Posterior vena cava (tissue), 2 donors: Measurements from ENCODE around the gene E2F2. TPM values are rescaled to one million over a fixed set of nuclear protein-coding genes. Genes with fewer than 3 reads are reported as not detected.
"Not testable (repeated sequence)": the region's sequence is repeated elsewhere in the genome, so short reads cannot be mapped to it uniquely, and the experiment has no call there.

Source experiments
- DNase-seq: peaks from one replicate; pipeline ENCODE4 v3.0.0-alpha.2; 2020; ENCODE audit warnings: low spot score
- intact Hi-C, 2 donors: fragments of 100-400 bp; cut with DNase I; formaldehyde crosslinking; loops; one replicate each; pipeline versions ENCODE4 v1.14.1 to v1.14.2; 2022 to 2023
- total RNA-seq, 2 donors: library from RNA; stranded (reverse); fragmentation: NEBNext Ultra II Directional; extraction: Animal tissue kit (Norgen Biotek cat#: 25700); gene quantifications; one replicate each; pipeline ENCODE4 v1.2.1, GENCODE V29; 2021
- donor health status: DM: yes; HTN: yes; CAD: no.
- donor health status: DM: yes; HTN: yes; CAD: no.

The E2F2 gene
- total RNA-seq, 2 donors from 2014 or later = 0.24 to 0.46 TPM

- intact Hi-C loops = loop anchor here in 1 of 2 donors (5.0 kb wide), 1 partner anchor 34 kb away; the partner anchor contains the start of gene E2F2
- DNase-seq = no peak
These were observed 33.1 kb downstream of the E2F2 start for GRCh38 chr1:23497777-23498439.

DNA sequence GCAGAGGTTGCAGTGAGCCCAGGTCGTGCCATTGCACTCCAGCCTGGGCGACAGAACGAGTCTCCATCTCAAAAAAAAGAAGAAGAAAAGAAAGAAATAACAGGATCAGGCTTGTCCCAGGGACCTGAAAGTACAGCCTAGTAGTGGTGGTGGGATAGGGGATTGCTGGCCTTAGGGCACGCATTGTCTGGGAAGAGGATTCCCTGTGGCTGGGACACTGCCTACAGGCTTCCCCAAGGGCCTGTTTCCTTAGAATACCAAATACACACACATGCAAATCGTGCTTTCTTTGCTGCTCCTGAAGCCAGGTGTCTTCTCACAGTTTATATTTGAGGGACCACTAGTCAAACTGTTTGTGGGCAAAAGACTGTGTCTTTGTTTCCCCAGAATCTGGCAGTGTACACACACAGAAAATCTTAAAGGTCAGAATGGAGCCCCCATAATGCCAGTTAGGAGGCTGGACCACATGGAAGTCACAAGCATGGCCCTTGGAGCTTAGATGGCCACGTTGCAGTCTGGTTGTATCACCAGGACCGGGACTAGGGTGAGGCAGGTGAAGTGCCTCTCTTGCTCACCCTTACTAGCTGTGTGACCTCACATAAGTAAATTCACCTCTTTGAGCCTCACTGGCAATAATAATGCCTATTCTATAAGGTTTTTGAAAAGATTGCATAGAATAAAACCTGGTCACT is 34.4 kb downstream of the E2F2 start:
- intact Hi-C loops = loop anchor here in 1 of 2 donors (5.0 kb wide), 1 partner anchor 36 kb away; the partner anchor contains the start of gene E2F2
- DNase-seq = no peak

DNA sequence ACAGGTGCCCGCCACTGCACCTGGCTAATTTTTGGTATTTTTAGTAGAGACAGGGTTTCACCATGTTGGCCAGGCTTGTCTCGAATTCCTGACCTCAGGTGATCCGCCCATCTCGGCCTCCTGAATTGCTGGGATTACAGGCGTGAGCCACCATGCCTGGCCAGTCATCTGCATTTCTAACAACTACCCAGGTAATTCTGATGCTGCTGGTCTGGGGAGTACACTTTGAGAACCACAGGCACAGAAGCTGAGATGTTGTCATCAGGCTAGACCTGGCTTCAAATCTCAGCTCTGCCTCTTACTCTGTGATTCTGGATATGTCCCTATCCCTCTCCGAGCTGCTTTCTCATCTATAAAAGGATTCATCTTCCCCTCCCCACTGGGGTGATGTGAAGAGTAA is 36.2 kb downstream of the E2F2 start:
- intact Hi-C loops = loop anchor here in 1 of 2 donors (5.0 kb wide), 1 partner anchor 37 kb away; the partner anchor contains the start of gene E2F2
- not testable (repeated sequence) for DNase-seq

DNA sequence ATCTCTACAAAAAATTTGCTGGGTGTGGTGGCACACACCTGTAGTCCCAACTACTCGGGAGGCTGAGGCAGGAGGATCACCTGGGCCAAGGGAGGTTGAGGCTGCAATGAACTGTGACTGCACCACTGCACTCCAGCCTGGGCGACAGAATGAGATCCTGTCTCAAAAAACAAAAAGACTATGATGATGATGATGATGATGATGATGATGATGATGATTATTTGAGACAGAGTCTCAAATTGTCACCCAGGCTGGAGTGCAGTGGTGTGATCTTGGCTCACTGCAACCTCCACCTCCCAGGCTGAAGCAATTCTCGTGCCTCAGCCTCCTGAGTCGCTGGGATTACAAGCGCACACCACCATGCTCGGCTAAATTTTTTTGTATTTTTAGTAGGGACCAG is 38.3 kb downstream of the E2F2 start:
- DNase-seq, intact Hi-C loops: not testable (repeated sequence)

- no peak for DNase-seq
- intact Hi-C loops = no loop called here
These were observed 38.8 kb downstream of the E2F2 start for GRCh38 chr1:23492132-23492720.

GRCh38 chr1:23489842-23490241 is 41.2 kb downstream of the E2F2 start:
- intact Hi-C loops = no loop called here
- no peak for DNase-seq

- intact Hi-C loops = no loop called here
- no peak for DNase-seq
These were observed 46.1 kb downstream of the E2F2 start for GRCh38 chr1:23485002-23485332.

DNA sequence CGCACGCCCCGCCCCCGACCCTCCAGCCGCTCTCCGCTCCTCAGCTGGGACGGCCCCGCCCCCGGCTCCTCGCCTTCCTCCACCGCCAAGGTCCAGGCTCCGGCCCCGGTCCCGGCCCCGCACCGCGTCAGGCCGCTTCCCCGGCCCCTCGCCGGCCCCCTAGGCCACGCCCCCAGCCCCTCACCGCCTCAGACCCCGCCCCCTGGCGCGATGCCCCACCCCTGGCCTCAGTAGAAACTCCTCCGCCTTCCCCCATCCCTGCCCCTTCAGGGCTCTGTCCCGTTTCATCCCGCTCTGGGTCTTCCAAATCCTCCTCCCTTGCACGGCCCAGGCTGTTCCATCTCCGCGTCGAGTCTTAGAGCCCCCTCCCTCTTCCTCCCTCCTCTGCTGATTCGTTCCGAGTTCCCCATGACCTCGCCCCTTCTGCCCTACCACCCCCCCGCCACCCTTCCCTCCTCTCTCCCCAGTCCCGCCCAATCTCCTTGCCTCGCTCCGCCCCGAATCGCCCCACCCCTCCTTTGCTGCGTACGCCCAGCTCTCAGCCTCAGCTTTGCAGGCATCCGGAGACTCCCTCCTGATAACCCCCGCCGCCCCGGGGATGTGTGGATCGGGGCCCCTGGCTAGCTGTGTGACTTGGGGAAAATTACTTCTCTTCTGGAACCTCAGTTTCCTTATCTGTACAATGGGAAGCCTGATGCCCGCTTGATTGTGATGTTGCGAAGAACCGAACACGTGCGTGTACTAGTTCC is 46.6 kb downstream of the E2F2 start:
- DNase-seq = peak; percentile 97
- intact Hi-C loops = no loop called here

DNA sequence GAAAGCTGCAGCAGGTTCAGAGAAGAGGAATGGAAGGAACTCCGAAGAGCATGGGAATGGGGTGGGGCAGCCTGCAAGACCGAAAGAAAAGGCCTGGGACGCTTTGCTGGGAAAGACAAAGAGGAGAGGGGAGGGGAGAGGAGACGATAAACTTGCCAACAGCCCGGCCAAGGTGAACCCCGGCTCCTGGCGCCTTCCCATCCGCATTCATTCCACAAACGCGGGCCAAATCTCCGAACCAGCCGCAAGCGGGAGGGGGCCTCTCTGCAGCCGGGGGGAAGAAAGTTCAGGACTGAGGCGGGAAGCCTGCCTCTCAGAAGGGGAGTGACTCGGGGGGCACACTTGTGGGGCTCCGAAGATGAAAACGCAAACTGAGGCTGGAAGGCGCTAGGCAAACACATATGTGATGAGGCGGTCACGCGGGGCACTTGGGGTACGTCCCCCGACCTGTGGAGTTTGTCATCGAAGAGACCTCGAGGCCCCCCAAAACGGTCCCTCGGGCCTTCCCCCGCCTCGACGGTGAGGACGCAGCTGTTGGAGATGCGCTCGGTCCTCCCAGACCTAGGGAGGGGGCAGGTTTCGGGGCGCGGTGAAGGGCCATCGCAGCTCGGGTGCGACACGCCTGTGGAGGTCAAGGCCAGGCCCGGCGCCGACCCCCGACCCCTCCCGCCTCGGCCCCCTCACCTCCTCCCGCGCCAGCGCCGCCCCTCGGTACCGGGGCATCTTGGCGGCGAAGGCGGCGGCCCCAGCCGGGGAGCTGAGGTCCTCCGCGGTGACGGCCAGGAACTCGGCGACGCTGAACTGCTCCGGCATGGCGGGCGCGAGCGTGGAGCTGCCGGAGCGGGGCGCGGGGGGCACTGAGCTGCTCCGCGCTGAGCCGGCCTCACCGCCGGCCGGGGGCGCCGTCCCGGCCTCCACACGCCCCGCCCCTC is 47.4 kb downstream of the E2F2 start, which contains the start of gene ASAP3:
Gene ASAP3, minus strand, starts transcription at position 859 of the 932 bp plus-strand sequence. Its CDS starts 46 bp downstream, at position 813.
- no peak for DNase-seq
- intact Hi-C loops = no loop called here

DNA sequence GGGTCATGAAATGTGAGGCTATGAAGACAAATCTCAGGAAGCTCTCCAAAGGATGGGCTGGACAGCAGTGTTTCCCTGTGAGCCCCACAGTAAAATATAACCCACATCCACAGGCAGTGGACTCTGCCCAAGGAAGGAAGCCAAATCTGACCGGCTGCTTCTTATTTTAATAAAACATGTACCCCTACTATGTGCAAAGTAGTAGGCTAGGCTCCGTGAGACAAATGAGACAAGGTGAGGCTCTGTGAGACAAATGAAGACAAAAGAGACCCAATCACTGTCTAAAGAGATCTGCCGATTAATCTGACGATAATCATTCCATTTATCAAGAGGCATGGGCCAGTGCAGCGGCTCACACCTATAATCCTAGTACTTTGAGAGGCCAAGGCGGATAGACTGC is 49.1 kb downstream of the E2F2 start:
- no peak for DNase-seq
- intact Hi-C loops = no loop called here

DNA sequence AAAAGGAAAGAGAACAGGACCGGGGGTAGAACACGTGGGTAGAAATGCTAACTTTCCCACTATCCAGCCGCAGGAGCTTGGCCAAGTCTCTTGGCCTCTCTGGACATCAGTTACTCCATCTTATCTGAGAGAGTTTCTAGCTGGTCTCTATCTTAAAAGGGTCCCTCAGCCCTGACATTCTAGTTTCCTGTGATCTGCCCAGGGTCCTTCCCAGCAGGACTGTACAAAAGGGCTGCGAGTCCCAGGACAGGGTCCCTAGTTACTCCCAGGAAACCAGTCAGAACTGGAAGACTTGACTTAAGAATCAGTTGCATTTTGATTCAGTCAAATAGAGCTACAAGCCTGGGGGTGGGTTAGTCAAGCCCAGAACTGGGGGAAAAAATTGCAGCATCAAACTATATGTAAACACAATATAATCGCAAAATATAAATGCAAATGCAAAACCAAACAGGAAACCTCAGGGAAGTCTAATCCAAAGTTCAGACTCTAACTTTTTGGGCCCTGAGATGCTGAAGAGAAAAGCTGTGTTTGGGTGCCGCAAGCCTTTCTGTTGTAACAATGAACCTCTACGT is 49.9 kb downstream of the E2F2 start:
- intact Hi-C loops = no loop called here
- no peak for DNase-seq

DNA sequence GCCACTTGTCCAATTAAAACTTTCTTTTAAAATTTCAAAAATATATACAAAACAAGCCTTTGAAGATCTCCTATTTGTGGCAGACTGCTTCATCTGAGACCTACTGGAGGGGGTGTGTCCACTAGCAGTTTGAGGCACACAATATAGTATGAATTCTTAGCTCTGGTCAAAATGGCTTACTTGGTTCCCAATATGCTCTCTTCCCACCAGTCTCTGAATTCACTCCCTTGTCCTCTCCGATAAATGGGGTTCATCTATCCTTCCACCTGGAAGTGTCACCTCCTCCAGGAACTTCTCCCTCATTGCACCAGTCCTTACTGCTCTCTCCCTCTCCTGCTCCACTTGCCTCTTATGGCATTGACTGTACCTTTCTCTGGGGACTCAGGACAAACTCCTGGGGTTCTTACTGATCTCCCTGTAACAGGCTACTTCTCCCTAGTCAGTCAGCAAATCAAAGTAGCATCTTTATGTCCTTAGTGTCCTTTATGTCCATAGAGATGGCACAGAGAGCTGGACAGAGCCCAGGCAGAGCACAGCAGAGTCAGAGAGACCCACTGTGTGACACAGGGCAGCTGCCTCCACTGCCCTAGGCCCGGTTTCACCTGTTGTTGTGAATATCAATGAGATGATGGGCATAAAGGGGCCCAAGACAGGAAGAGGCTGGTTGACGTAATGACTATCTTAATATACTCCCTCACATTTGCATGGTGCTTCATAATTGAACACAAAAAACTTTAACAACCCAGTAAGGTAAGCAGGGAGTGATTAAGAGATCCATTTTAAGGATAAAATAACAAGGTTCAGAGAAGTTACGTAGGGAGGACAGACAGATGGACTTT is 50.6 kb downstream of the E2F2 start:
- intact Hi-C loops = no loop called here
- DNase-seq = no peak

DNA sequence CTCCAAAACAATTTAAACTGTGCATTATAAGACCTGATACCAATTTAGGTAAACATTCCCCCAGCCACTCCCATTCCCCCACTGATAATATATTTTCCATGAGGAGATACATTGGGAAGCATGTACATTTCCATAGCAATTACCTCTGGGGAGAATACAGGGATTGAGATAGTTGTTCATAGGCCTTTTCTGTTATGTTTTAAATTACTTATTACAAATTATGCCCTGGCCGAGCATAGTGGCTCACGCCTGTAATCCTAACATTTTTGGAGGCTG is 51.4 kb downstream of the E2F2 start:
- intact Hi-C loops = no loop called here
- DNase-seq = no peak

GRCh38 chr1:23478896-23479665 is 52.0 kb downstream of the E2F2 start:
- peak; percentile 89 for DNase-seq
- intact Hi-C loops = no loop called here

DNA sequence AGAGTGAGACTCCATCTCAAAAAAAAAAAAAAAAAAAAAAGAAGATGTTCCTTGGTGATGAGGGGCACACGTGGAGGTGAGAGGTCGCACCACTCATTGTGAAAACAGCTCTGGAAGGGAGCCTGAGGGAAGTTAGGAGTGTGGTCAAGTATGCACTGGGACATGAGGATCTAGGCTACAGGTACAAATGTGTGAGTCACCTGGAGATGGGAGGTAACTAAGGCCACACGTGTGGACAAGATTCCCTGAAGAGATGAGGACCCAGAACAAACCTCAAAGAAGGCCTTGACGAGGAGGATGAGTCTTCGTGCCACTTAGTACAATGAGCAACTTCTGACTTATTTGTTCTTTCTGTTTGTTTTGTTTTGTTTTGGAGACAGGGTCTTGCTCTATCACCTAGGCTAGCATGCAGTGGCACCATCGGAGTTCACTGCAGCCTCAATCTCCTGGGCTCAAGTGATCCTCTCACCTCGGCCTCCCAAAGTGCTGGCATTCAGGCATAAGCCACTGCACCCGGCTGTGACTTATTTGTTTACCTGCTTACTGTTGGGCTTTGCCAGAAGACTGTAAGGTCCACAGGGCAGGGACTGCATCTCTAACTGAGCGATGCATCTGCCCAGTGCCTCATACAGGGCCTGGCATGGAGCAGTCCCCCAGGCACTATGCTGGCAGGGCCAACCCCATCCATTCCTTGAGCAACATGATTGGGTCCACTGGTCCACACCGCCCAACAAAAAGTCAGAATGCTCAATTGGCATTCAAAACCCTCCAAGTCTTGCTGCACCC is 53.5 kb downstream of the E2F2 start:
- no peak for DNase-seq
- intact Hi-C loops = no loop called here

- intact Hi-C loops = no loop called here
- DNase-seq = no peak
These were observed 55.4 kb downstream of the E2F2 start for GRCh38 chr1:23475641-23476040.
